ENCODE measurements around the gene SEMA6A.
A peak's percentile ranks its signal among the peaks of the same experiment; 100 is the strongest.

Gene SEMA6A

GRCh38 chr5:116571568-116572349 is 2.9 kb downstream of the SEMA6A start:
- Histone ChIP-seq H3K4me1 (ENCODE audit: control insufficient read depth, insufficient read depth, low read depth, low read length) (peaks cover 16% of the 10 kb centered on the region), H4K8ac (ENCODE audit: low read length) (no peak overlapping the region), H3K4me3 (ENCODE audit: insufficient read depth in 1 of 2, low read depth in 1 of 2, low read length in 2 of 2) (peak overlapping the region in 1 of 2 experiments; percentile 67), H3K9ac (ENCODE audit: low read length) (no peak overlapping the region), H3K14ac (ENCODE audit: low read length in 2 of 2) (no peak overlapping the region), H3K9me3 (ENCODE audit: control insufficient read depth, low read length) (no peaks in the 10 kb centered on the region), H2BK120ac (ENCODE audit: low read depth, low read length) (no peak overlapping the region), H2AFZ (ENCODE audit: low read depth, low read length) (no peak overlapping the region), H2BK15ac (ENCODE audit: low read depth, poor library complexity, severe bottlenecking) (no peak overlapping the region), H3K4me2 (ENCODE audit: low read length, poor library complexity, severe bottlenecking) (peak overlapping the region; percentile 82), H2BK5ac (ENCODE audit: low read depth, low read length, poor library complexity, severe bottlenecking) (no peak overlapping the region), H2BK12ac (ENCODE audit: low read length in 2 of 2) (no peak overlapping the region), H3K23ac (ENCODE audit: low read length in 2 of 2) (no peak overlapping the region), H2AK5ac (ENCODE audit: low read length, severe bottlenecking) (no peak overlapping the region), H3K18ac (ENCODE audit: low read depth in 1 of 2, low read length in 2 of 2) (no peak overlapping the region), H3K27ac (ENCODE audit: low read length, poor library complexity, severe bottlenecking) (no peak overlapping the region), H4K91ac (ENCODE audit: low read length) (no peak overlapping the region), H3K79me1 (replicated peaks; ENCODE audit: low read length, poor library complexity, severe bottlenecking) (peaks cover 19% of the 10 kb centered on the region), H3K36me3 (ENCODE audit: control insufficient read depth in 1 of 2, insufficient read depth in 2 of 2, low read depth in 1 of 2, low read length in 2 of 2) (peaks cover 0 to 4% of the 10 kb centered on the region in 2 experiments), H3K27me3 (ENCODE audit: control insufficient read depth in 1 of 2, insufficient read depth in 1 of 2, low read length in 2 of 2) (peaks cover 0 to 57% of the 10 kb centered on the region in 2 experiments), H3K4ac (ENCODE audit: low read depth in 1 of 2, low read length in 2 of 2) (no peak overlapping the region)
- DNase-seq: peak; percentile 37
- 5% methylated on average over 15 of the region's 17 CpGs for WGBS

GRCh38 chr5:116569999-116570398 is 4.6 kb downstream of the SEMA6A start:
- no peak overlapping the region for H3K18ac ChIP-seq (ENCODE audit: low read depth in 1 of 2, low read length in 2 of 2)
- H3K14ac ChIP-seq (ENCODE audit: low read length in 2 of 2): no peak overlapping the region
- 100% methylated on average over 1 of the region's 4 CpGs for WGBS

GRCh38 chr5:116567106-116567505 is 7.5 kb downstream of the SEMA6A start:
- WGBS: no CpG with 5 or more reads among the region's 2 CpGs
- no peak overlapping the region for H3K4ac ChIP-seq (ENCODE audit: low read depth in 1 of 2, low read length in 2 of 2)
- peaks cover 0 to 31% of the 10 kb centered on the region in 2 experiments for H3K27me3 ChIP-seq (ENCODE audit: control insufficient read depth in 1 of 2, insufficient read depth in 1 of 2, low read length in 2 of 2)
- H3K4me2 ChIP-seq (ENCODE audit: low read length, poor library complexity, severe bottlenecking): no peak overlapping the region
- H2BK5ac ChIP-seq (ENCODE audit: low read depth, low read length, poor library complexity, severe bottlenecking): no peak overlapping the region
- H3K27ac ChIP-seq (ENCODE audit: low read length, poor library complexity, severe bottlenecking): no peak overlapping the region
- H2AFZ ChIP-seq (ENCODE audit: low read depth, low read length): no peak overlapping the region
- no peak overlapping the region for H3K4me3 ChIP-seq (ENCODE audit: insufficient read depth in 1 of 2, low read depth in 1 of 2, low read length in 2 of 2)
- H3K23ac ChIP-seq (ENCODE audit: low read length in 2 of 2): no peak overlapping the region
- no peak overlapping the region for H2BK12ac ChIP-seq (ENCODE audit: low read length in 2 of 2)
- H3K79me1 ChIP-seq (replicated peaks; ENCODE audit: low read length, poor library complexity, severe bottlenecking): peaks cover 19% of the 10 kb centered on the region
- H2AK5ac ChIP-seq (ENCODE audit: low read length, severe bottlenecking): no peak overlapping the region
- no peak overlapping the region for H2BK15ac ChIP-seq (ENCODE audit: low read depth, poor library complexity, severe bottlenecking)
- no peak overlapping the region for H3K18ac ChIP-seq (ENCODE audit: low read depth in 1 of 2, low read length in 2 of 2)
- no peaks in the 10 kb centered on the region for H3K9me3 ChIP-seq (ENCODE audit: control insufficient read depth, low read length)
- DNase-seq: no peak
- no peak overlapping the region for H2BK120ac ChIP-seq (ENCODE audit: low read depth, low read length)
- H3K9ac ChIP-seq (ENCODE audit: low read length): no peak overlapping the region
- H4K91ac ChIP-seq (ENCODE audit: low read length): no peak overlapping the region
- H3K14ac ChIP-seq (ENCODE audit: low read length in 2 of 2): no peak overlapping the region
- H3K4me1 ChIP-seq (ENCODE audit: control insufficient read depth, insufficient read depth, low read depth, low read length): peaks cover under 1% of the 10 kb centered on the region
- no peak overlapping the region for H4K8ac ChIP-seq (ENCODE audit: low read length)
- peaks cover 0 to 3% of the 10 kb centered on the region in 2 experiments for H3K36me3 ChIP-seq (ENCODE audit: control insufficient read depth in 1 of 2, insufficient read depth in 2 of 2, low read depth in 1 of 2, low read length in 2 of 2)

More at GRCh38 chr5:116569999-116570398, 4.6 kb downstream of the SEMA6A start:
- no peak overlapping the region for H2AFZ ChIP-seq (ENCODE audit: low read depth, low read length)
- H2BK15ac ChIP-seq (ENCODE audit: low read depth, poor library complexity, severe bottlenecking): no peak overlapping the region
- no peak overlapping the region for H4K91ac ChIP-seq (ENCODE audit: low read length)
- H2BK12ac ChIP-seq (ENCODE audit: low read length in 2 of 2): no peak overlapping the region
- peaks cover 21% of the 10 kb centered on the region for H3K79me1 ChIP-seq (replicated peaks; ENCODE audit: low read length, poor library complexity, severe bottlenecking)
- H3K23ac ChIP-seq (ENCODE audit: low read length in 2 of 2): no peak overlapping the region
- H3K27ac ChIP-seq (ENCODE audit: low read length, poor library complexity, severe bottlenecking): no peak overlapping the region
- H3K4me1 ChIP-seq (ENCODE audit: control insufficient read depth, insufficient read depth, low read depth, low read length): peaks cover 14% of the 10 kb centered on the region
- H2BK120ac ChIP-seq (ENCODE audit: low read depth, low read length): no peak overlapping the region
- no peak for DNase-seq
- H3K4me2 ChIP-seq (ENCODE audit: low read length, poor library complexity, severe bottlenecking): no peak overlapping the region
- H3K4me3 ChIP-seq (ENCODE audit: insufficient read depth in 1 of 2, low read depth in 1 of 2, low read length in 2 of 2): no peak overlapping the region
- no peak overlapping the region for H3K4ac ChIP-seq (ENCODE audit: low read depth in 1 of 2, low read length in 2 of 2)
- H3K27me3 ChIP-seq (ENCODE audit: control insufficient read depth in 1 of 2, insufficient read depth in 1 of 2, low read length in 2 of 2): peaks cover 0 to 52% of the 10 kb centered on the region in 2 experiments
- no peak overlapping the region for H2BK5ac ChIP-seq (ENCODE audit: low read depth, low read length, poor library complexity, severe bottlenecking)
- H2AK5ac ChIP-seq (ENCODE audit: low read length, severe bottlenecking): no peak overlapping the region
- H4K8ac ChIP-seq (ENCODE audit: low read length): no peak overlapping the region
- peaks cover 0 to 4% of the 10 kb centered on the region in 2 experiments for H3K36me3 ChIP-seq (ENCODE audit: control insufficient read depth in 1 of 2, insufficient read depth in 2 of 2, low read depth in 1 of 2, low read length in 2 of 2)
- no peaks in the 10 kb centered on the region for H3K9me3 ChIP-seq (ENCODE audit: control insufficient read depth, low read length)
- H3K9ac ChIP-seq (ENCODE audit: low read length): no peak overlapping the region

- H4K8ac ChIP-seq (ENCODE audit: low read length): no peak overlapping the region
- peaks cover 21% of the 10 kb centered on the region for H3K79me1 ChIP-seq (replicated peaks; ENCODE audit: low read length, poor library complexity, severe bottlenecking)
- no peak overlapping the region for H3K4me2 ChIP-seq (ENCODE audit: low read length, poor library complexity, severe bottlenecking)
- H3K9me3 ChIP-seq (ENCODE audit: control insufficient read depth, low read length): no peaks in the 10 kb centered on the region
- no peak overlapping the region for H3K27ac ChIP-seq (ENCODE audit: low read length, poor library complexity, severe bottlenecking)
- no peak overlapping the region for H2BK12ac ChIP-seq (ENCODE audit: low read length in 2 of 2)
- H3K4me3 ChIP-seq (ENCODE audit: insufficient read depth in 1 of 2, low read depth in 1 of 2, low read length in 2 of 2): no peak overlapping the region
- peaks cover 0 to 22% of the 10 kb centered on the region in 2 experiments for H3K27me3 ChIP-seq (ENCODE audit: control insufficient read depth in 1 of 2, insufficient read depth in 1 of 2, low read length in 2 of 2)
- 85% methylated on average over 1 of the region's 1 CpG for WGBS
- no peak overlapping the region for H2BK5ac ChIP-seq (ENCODE audit: low read depth, low read length, poor library complexity, severe bottlenecking)
- H2AK5ac ChIP-seq (ENCODE audit: low read length, severe bottlenecking): no peak overlapping the region
- DNase-seq: no peak
- no peak overlapping the region for H3K14ac ChIP-seq (ENCODE audit: low read length in 2 of 2)
- H2BK15ac ChIP-seq (ENCODE audit: low read depth, poor library complexity, severe bottlenecking): no peak overlapping the region
- no peak overlapping the region for H2BK120ac ChIP-seq (ENCODE audit: low read depth, low read length)
- H3K36me3 ChIP-seq (ENCODE audit: control insufficient read depth in 1 of 2, insufficient read depth in 2 of 2, low read depth in 1 of 2, low read length in 2 of 2): peaks cover 0 to 3% of the 10 kb centered on the region in 2 experiments
- no peak overlapping the region for H3K23ac ChIP-seq (ENCODE audit: low read length in 2 of 2)
- H3K4me1 ChIP-seq (ENCODE audit: control insufficient read depth, insufficient read depth, low read depth, low read length): no peaks in the 10 kb centered on the region
- no peak overlapping the region for H2AFZ ChIP-seq (ENCODE audit: low read depth, low read length)
- H3K4ac ChIP-seq (ENCODE audit: low read depth in 1 of 2, low read length in 2 of 2): no peak overlapping the region
- H4K91ac ChIP-seq (ENCODE audit: low read length): no peak overlapping the region
- no peak overlapping the region for H3K18ac ChIP-seq (ENCODE audit: low read depth in 1 of 2, low read length in 2 of 2)
- H3K9ac ChIP-seq (ENCODE audit: low read length): no peak overlapping the region
These were observed 8.4 kb downstream of the SEMA6A start for GRCh38 chr5:116566251-116566650.
